A549 (cell line): ENCODE data around the gene SP140L. TPM values are rescaled to one million over a fixed set of nuclear protein-coding genes. Genes with fewer than 3 reads are reported as not detected.
"Not testable (repeated sequence)": the region's sequence is repeated elsewhere in the genome, so short reads cannot be mapped to it uniquely, and the experiment has no call there.

Experiments used
- ATAC-seq, 2 experiments: fragments of 200-7000 bp in 1 of 2; fragments of >200 bp in 1 of 2; cut with Nextera tagmentation in 1 of 2; cut with Tn5 transposase in 1 of 2; 3 replicates each; pipeline versions ENCODE4 v1.8.0 to v1.9.1; 2018 to 2020; ENCODE audit warnings: mild to moderate bottlenecking in 1 of 2, moderate library complexity in 1 of 2
- CTCF ChIA-PET: fragments of 300-600 bp; sonication (Branson Sonifier 250); formaldehyde crosslinking; extraction: SDS; loops from one replicate; lab custom pipeline; 2021; ENCODE audit warnings: antibody characterized with exemption, inconsistent platforms; lab: Yijun Ruan, JAX
- POLR2A ChIA-PET: fragments of 350-600 bp; formaldehyde crosslinking; extraction: SDS; loops from one replicate; lab custom pipeline; 2021; ENCODE audit warnings: antibody characterized with exemption, inconsistent platforms; lab: Yijun Ruan, JAX
- DNase-seq, 2 experiments: peaks; one replicate each; pipeline versions ENCODE4 v3.0.0 to v3.0.0-alpha.2; 2011 to 2016; ENCODE audit warnings: low read depth in 1 of 2, low spot score in 1 of 2
- FAIRE-seq: peaks from 2 replicates; lab custom pipeline; 2011; peaks lifted over from hg19 to GRCh38; lab: Jason Lieb, UNC
- H3K27ac ChIP-seq, 2 experiments: fragments of >200 bp; sonication (Bioruptor Twin); formaldehyde crosslinking; 3 replicates each; pipeline ENCODE4 v1.5.1; 2016 to 2017
- H3K4me1 ChIP-seq: fragments of >200 bp; sonication (Bioruptor Twin); formaldehyde crosslinking; 3 replicates; pipeline ENCODE4 v1.6.1; 2016
- H3K4me2 ChIP-seq: fragments of >200 bp; sonication (Bioruptor Twin); formaldehyde crosslinking; 3 replicates; pipeline ENCODE4 v1.6.1; 2016
- H3K4me3 ChIP-seq: fragments of >200 bp; sonication (Bioruptor Twin); formaldehyde crosslinking; 3 replicates; pipeline ENCODE4 v1.5.1; 2016
- H3K9me3 ChIP-seq: fragments of >200 bp; sonication (Bioruptor Twin); formaldehyde crosslinking; 3 replicates; pipeline ENCODE4 v1.6.1; 2016
- CEBPB ChIP-seq, 2 experiments: fragments of >200 bp in 1 of 2; sonication (Bioruptor Twin) in 1 of 2; formaldehyde crosslinking in 1 of 2; IDR thresholded peaks; 2 replicates each; pipeline ENCODE4 v1.6.1; 2012 to 2016
- CHD2 ChIP-seq: fragments of 150-350 bp; IDR thresholded peaks from 2 replicates; pipeline ENCODE4 v1.6.1; 2014; ENCODE audit warnings: low read length; ENCODE audit not compliant: partially characterized antibody
- EHMT2 ChIP-seq: fragments of 200-600 bp; sonication (generic); IDR thresholded peaks from 2 replicates; pipeline ENCODE4 v1.6.1; 2016; ENCODE audit warnings: antibody characterized with exemption, low read depth, mild to moderate bottlenecking, moderate library complexity
- EP300 ChIP-seq, 2 experiments: fragments of >200 bp; sonication (Bioruptor Twin); formaldehyde crosslinking; IDR thresholded peaks; 2 replicates in 1 of 2; 3 replicates in 1 of 2; pipeline ENCODE4 v1.6.1; 2016 to 2017
- ESRRA ChIP-seq: fragments of 150-350 bp; IDR thresholded peaks from 2 replicates; pipeline ENCODE4 v1.6.1; 2014; ENCODE audit warnings: mild to moderate bottlenecking, low read length, borderline replicate concordance
- FOSB ChIP-seq: fragments of 250-450 bp; sonication (Bioruptor Pico); IDR thresholded peaks from 2 replicates; pipeline ENCODE4 v1.5.0; 2020; ENCODE audit warnings: mild to moderate bottlenecking, moderate library complexity
- HDAC2 ChIP-seq: fragments of 200-600 bp; sonication (generic); IDR thresholded peaks from 2 replicates; pipeline ENCODE4 v1.6.1; 2016
- HOXA7 ChIP-seq: fragments of 250-450 bp; sonication (Bioruptor Pico); IDR thresholded peaks from 2 replicates; pipeline ENCODE4 v1.5.0; 2020; ENCODE audit warnings: mild to moderate bottlenecking, moderate library complexity
- HOXB5 ChIP-seq: fragments of 250-450 bp; sonication (Bioruptor Pico); IDR thresholded peaks from 2 replicates; pipeline ENCODE4 v1.5.0; 2020; ENCODE audit warnings: mild to moderate bottlenecking, moderate library complexity
- KDM1A ChIP-seq: fragments of 200-600 bp; sonication (generic); IDR thresholded peaks from 2 replicates; pipeline ENCODE4 v1.6.1; 2016; ENCODE audit warnings: low read depth, mild to moderate bottlenecking
- KDM5A ChIP-seq: fragments of 200-600 bp; sonication (generic); IDR thresholded peaks from 2 replicates; pipeline ENCODE4 v1.6.1; 2016; ENCODE audit warnings: antibody characterized with exemption, mild to moderate bottlenecking
- MYC ChIP-seq: IDR thresholded peaks from 2 replicates; pipeline ENCODE4 v1.6.1; 2012; ENCODE audit warnings: mild to moderate bottlenecking, inconsistent platforms, low read length, improper control_type of control experiment, borderline replicate concordance
- SMC3 ChIP-seq: fragments of >200 bp; sonication (Bioruptor Twin); formaldehyde crosslinking; IDR thresholded peaks from 3 replicates; pipeline ENCODE4 v1.6.1; 2018; ENCODE audit warnings: inconsistent platforms
- SREBF2 ChIP-seq: fragments of 450-650 bp; IDR thresholded peaks from 2 replicates; pipeline ENCODE4 v1.6.1; 2014; ENCODE audit warnings: mild to moderate bottlenecking, moderate library complexity
- TFCP2L1 ChIP-seq: fragments of 250-450 bp; sonication (Bioruptor Pico); IDR thresholded peaks from 2 replicates; pipeline ENCODE4 v1.5.0; 2021; ENCODE audit warnings: mild to moderate bottlenecking
- TP53 ChIP-seq: fragments of 250-450 bp; sonication (Bioruptor Pico); IDR thresholded peaks from 2 replicates; pipeline ENCODE4 v1.5.0; 2021; ENCODE audit warnings: mild to moderate bottlenecking, moderate library complexity
- ZNF302 ChIP-seq: fragments of 250-450 bp; sonication (Bioruptor Pico); IDR thresholded peaks from 2 replicates; pipeline ENCODE4 v1.9.0; 2021; ENCODE audit warnings: inconsistent platforms, mild to moderate bottlenecking, moderate library complexity
- ZSCAN20 ChIP-seq: fragments of 250-450 bp; sonication (Bioruptor Pico); IDR thresholded peaks from 2 replicates; pipeline ENCODE4 v1.8.0; 2022; ENCODE audit warnings: mild to moderate bottlenecking, moderate library complexity
- WGBS: methylation state at CpG from one replicate; pipeline ENCODE4 v1.1.6; 2017; ENCODE audit errors: missing lambda C conversion rate; 5-methylcytosine and 5-hydroxymethylcytosine counted together
- polyA plus RNA-seq, 4 experiments: library from polyadenylated mRNA; depleted of rRNA in 3 of 4; stranded (reverse); fragments of >200 nt; fragmentation: RNase III in 1 of 4; extraction: RNeasy Plus Mini Kit Qiagen cat#74134 plus additional on column Dnase treatment in 1 of 4; gene quantifications; 2 replicates in 3 of 4; 3 replicates in 1 of 4; pipeline ENCODE4 v1.2.3, GENCODE V29; 2011 to 2017
- TF ChIP-seq, protein P1 (sequence below): fragments of >200 bp; sonication (Bioruptor Twin); formaldehyde crosslinking; IDR thresholded peaks from 3 replicates; pipeline ENCODE4 v1.5.1; 2016
- TF ChIP-seq, protein P2 (sequence below): fragments of >200 bp; sonication (Bioruptor Twin); formaldehyde crosslinking; IDR thresholded peaks from 3 replicates; pipeline ENCODE4 v1.6.1; 2016
- TF ChIP-seq, protein P3 (sequence below): fragments of 250-450 bp; sonication (Bioruptor Pico); IDR thresholded peaks from 2 replicates; pipeline ENCODE4 v1.5.0; 2021; ENCODE audit warnings: mild to moderate bottlenecking, moderate library complexity, borderline replicate concordance
- TF ChIP-seq, protein P4 (sequence below): fragments of >200 bp; sonication (Bioruptor Twin); formaldehyde crosslinking; IDR thresholded peaks from 2 replicates; pipeline ENCODE4 v1.6.1; 2016
- TF ChIP-seq, protein P5 (sequence below): fragments of 250-450 bp; sonication (Bioruptor Pico); IDR thresholded peaks from 2 replicates; pipeline ENCODE4 v1.5.0; 2020; ENCODE audit warnings: low read depth, mild to moderate bottlenecking, moderate library complexity
- TF ChIP-seq, protein P6 (sequence below): IDR thresholded peaks from 2 replicates; pipeline ENCODE4 v1.6.1; 2012

The SP140L gene
- polyA plus RNA-seq, 2 of the 4 experiments (the other 2 are of a cell fraction): 1.7 to 2.5 TPM

DNA sequence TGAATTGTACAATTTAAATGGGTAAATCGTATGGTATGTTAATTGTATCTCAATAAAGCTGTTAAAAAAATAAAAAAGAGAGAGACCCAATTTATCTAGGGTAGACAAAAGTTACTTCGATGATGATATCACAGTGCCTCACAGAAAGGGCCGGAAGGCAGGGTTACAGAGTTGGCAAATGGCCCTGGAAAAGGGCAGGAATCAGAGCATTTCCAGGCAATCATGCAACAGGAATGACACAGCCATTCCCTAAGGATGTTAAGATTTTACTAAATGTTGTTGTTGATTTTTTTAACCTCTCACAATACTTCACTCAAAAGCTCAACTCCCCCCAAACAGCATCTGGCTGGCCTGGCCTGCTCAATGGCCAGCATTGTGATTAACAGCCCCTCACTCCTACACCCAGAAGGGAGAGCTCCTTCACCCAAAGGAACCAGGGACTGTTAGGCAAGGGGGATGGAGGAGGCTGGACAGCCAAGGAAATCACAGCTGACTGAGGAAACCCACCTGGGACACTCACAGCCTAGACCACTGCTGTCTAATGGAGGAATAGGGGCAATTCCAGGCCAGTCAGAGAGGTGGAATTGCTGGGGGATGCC is 81.3 kb downstream of the SP140L start (continued):
- no peak for TF ChIP-seq EHMT2
- no peak for TF ChIP-seq TFCP2L1
- TF ChIP-seq, protein P1, sequence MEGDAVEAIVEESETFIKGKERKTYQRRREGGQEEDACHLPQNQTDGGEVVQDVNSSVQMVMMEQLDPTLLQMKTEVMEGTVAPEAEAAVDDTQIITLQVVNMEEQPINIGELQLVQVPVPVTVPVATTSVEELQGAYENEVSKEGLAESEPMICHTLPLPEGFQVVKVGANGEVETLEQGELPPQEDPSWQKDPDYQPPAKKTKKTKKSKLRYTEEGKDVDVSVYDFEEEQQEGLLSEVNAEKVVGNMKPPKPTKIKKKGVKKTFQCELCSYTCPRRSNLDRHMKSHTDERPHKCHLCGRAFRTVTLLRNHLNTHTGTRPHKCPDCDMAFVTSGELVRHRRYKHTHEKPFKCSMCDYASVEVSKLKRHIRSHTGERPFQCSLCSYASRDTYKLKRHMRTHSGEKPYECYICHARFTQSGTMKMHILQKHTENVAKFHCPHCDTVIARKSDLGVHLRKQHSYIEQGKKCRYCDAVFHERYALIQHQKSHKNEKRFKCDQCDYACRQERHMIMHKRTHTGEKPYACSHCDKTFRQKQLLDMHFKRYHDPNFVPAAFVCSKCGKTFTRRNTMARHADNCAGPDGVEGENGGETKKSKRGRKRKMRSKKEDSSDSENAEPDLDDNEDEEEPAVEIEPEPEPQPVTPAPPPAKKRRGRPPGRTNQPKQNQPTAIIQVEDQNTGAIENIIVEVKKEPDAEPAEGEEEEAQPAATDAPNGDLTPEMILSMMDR: no peak
- TF ChIP-seq, protein P2, sequence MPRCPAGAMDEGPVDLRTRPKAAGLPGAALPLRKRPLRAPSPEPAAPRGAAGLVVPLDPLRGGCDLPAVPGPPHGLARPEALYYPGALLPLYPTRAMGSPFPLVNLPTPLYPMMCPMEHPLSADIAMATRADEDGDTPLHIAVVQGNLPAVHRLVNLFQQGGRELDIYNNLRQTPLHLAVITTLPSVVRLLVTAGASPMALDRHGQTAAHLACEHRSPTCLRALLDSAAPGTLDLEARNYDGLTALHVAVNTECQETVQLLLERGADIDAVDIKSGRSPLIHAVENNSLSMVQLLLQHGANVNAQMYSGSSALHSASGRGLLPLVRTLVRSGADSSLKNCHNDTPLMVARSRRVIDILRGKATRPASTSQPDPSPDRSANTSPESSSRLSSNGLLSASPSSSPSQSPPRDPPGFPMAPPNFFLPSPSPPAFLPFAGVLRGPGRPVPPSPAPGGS: no peak
- no peak for TF ChIP-seq ZNF302 (CRISPR knock-in tag)
- no peak for TF ChIP-seq SMC3
- no peak for TF ChIP-seq TP53 (CRISPR knock-in tag)

DNA sequence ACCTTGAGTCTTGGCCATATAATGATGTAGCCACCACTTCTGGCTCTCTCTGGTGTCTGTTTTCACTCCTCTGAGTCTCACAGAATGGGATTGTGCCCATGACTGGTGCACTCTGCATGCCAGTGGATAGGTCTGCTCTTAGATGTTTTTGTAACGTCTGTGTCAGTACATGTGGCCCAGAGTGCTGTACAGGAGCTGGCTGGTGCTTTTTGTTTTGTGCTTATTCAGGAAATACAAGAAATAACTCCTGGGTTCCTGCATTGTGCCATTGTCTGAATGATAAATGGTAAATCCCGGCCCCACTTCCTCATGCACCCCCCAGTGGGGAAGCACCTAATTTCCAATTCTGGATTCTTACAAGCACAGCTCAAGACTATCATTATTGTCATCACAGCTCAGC is 82.3 kb downstream of the SP140L start:
- 23% methylated on average over 2 of the region's 2 CpGs for WGBS
- H3K27ac ChIP-seq, H3K4me2 ChIP-seq, DNase-seq, ATAC-seq, FAIRE-seq, H3K4me1 ChIP-seq, H3K4me3 ChIP-seq, POLR2A ChIA-PET, H3K9me3 ChIP-seq, CTCF ChIA-PET: not testable (repeated sequence)

DNA sequence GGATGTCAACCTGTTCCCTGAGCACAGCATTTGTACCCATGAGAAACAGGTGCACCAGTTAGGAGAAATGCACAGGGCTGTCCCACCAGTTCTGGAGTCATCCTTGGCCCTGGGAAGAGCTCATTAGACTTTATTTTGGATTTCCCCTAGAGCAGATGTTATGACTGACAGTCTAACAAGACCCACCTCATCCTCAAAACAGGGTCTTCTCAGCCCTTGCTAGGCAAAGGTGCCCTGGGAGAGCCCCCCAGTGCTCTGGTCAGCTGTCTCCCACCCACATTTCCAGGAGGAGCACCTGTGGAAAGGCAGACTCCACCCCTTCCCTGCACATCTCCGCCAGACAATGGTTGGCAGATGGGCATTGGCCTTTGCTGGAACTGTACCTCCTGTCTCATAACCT is 83.3 kb downstream of the SP140L start:
- POLR2A ChIA-PET: no interaction called here

More for the DNA sequence above, 83.3 kb downstream of the SP140L start:
- DNase-seq (no peak), FAIRE-seq (no peak), ATAC-seq (no peak)
- Histone ChIP-seq H3K4me3 (no peak overlapping the region), H3K27ac (no peak overlapping the region), H3K9me3 (no peaks in the 10 kb centered on the region), H3K4me1 (peaks cover 3% of the 10 kb centered on the region; the same call in 1 of the 3 replicates), H3K4me2 (no peak overlapping the region)
- WGBS: 88% methylated on average over 1 of the region's 1 CpG
- TF ChIP-seq HOXB5 (CRISPR knock-in tag) (no peak), KDM5A (no peak), CEBPB (IDR thresholded peaks at IDR 0.05) (no peak), EP300 (IDR thresholded peaks at IDR 0.05) (no peak), EHMT2 (no peak), ZSCAN20 (CRISPR knock-in tag) (no peak), FOSB (no peak), HOXA7 (CRISPR knock-in tag) (no peak), KDM1A (no peak), MYC (no peak), SREBF2 (no peak), ESRRA (no peak), CHD2 (no peak), HDAC2 (no peak)
- TF ChIP-seq, protein P3, sequence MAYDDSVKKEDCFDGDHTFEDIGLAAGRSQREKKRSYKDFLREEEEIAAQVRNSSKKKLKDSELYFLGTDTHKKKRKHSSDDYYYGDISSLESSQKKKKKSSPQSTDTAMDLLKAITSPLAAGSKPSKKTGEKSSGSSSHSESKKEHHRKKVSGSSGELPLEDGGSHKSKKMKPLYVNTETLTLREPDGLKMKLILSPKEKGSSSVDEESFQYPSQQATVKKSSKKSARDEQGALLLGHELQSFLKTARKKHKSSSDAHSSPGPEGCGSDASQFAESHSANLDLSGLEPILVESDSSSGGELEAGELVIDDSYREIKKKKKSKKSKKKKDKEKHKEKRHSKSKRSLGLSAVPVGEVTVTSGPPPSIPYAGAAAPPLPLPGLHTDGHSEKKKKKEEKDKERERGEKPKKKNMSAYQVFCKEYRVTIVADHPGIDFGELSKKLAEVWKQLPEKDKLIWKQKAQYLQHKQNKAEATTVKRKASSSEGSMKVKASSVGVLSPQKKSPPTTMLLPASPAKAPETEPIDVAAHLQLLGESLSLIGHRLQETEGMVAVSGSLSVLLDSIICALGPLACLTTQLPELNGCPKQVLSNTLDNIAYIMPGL (CRISPR knock-in tag): no peak
- TF ChIP-seq, protein P4, sequence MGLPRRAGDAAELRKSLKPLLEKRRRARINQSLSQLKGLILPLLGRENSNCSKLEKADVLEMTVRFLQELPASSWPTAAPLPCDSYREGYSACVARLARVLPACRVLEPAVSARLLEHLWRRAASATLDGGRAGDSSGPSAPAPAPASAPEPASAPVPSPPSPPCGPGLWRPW: no peak
- TF ChIP-seq, protein P5, sequence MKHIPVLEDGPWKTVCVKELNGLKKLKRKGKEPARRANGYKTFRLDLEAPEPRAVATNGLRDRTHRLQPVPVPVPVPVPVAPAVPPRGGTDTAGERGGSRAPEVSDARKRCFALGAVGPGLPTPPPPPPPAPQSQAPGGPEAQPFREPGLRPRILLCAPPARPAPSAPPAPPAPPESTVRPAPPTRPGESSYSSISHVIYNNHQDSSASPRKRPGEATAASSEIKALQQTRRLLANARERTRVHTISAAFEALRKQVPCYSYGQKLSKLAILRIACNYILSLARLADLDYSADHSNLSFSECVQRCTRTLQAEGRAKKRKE (CRISPR knock-in tag): no peak
- TF ChIP-seq, protein P1: no peak
- TF ChIP-seq, protein P2: no peak
- TF ChIP-seq, protein P6, sequence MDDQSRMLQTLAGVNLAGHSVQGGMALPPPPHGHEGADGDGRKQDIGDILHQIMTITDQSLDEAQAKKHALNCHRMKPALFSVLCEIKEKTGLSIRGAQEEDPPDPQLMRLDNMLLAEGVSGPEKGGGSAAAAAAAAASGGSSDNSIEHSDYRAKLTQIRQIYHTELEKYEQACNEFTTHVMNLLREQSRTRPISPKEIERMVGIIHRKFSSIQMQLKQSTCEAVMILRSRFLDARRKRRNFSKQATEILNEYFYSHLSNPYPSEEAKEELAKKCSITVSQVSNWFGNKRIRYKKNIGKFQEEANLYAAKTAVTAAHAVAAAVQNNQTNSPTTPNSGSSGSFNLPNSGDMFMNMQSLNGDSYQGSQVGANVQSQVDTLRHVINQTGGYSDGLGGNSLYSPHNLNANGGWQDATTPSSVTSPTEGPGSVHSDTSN: no peak
- CTCF ChIA-PET: no interaction called here
